ENCODE data around the gene LARGE1. TPM values are rescaled to one million over a fixed set of nuclear protein-coding genes. Genes with fewer than 3 reads are reported as not detected.

The LARGE1 gene
- total RNA-seq, 2 experiments from 2014 or later = 0.58 to 1.1 TPM

- Mint-ChIP-seq H3K36me3 (no peaks in the 10 kb centered on the region), H3K4me3 (no peak overlapping the region)
Measured at GRCh38 chr22:33666279-33666960, 253.9 kb downstream of the LARGE1 start.

GRCh38 chr22:33659448-33659847, 260.8 kb downstream of the LARGE1 start:
- ATAC-seq (no peak), DNase-seq (no peak)
- Mint-ChIP-seq H3K27ac (no peak overlapping the region), H3K9me3 (ENCODE audit: low read depth) (peaks cover 23% of the 10 kb centered on the region), H3K4me1 (no peaks in the 10 kb centered on the region), H3K4me3 (no peak overlapping the region), H3K27me3 (no peaks in the 10 kb centered on the region), H3K36me3 (no peaks in the 10 kb centered on the region)
- CTCF ChIA-PET = no interaction called here

More at GRCh38 chr22:33666279-33666960, 253.9 kb downstream of the LARGE1 start:
- no peak for ATAC-seq
- H3K4me1 Mint-ChIP-seq = no peaks in the 10 kb centered on the region
- no peak overlapping the region for H3K27ac Mint-ChIP-seq
- DNase-seq = no peak
- peaks cover 9% of the 10 kb centered on the region for H3K9me3 Mint-ChIP-seq (ENCODE audit: low read depth)
- CTCF ChIA-PET = no interaction called here
- no peaks in the 10 kb centered on the region for H3K27me3 Mint-ChIP-seq

- Mint-ChIP-seq H3K9me3 (ENCODE audit: low read depth) (peaks cover 18% of the 10 kb centered on the region), H3K4me3 (no peak overlapping the region), H3K27me3 (no peaks in the 10 kb centered on the region), H3K36me3 (no peaks in the 10 kb centered on the region), H3K27ac (no peak overlapping the region), H3K4me1 (no peaks in the 10 kb centered on the region)
- DNase-seq = no peak
- CTCF ChIA-PET = no interaction called here
- no peak for ATAC-seq
Measured at GRCh38 chr22:33658775-33659174, 261.5 kb downstream of the LARGE1 start.

- ATAC-seq (no peak), DNase-seq (no peak)
- H3K36me3 Mint-ChIP-seq = no peaks in the 10 kb centered on the region
- peaks cover 18% of the 10 kb centered on the region for H3K9me3 Mint-ChIP-seq (ENCODE audit: low read depth)
- H3K27ac Mint-ChIP-seq = no peak overlapping the region
- H3K4me1 Mint-ChIP-seq = no peaks in the 10 kb centered on the region
- H3K27me3 Mint-ChIP-seq = no peaks in the 10 kb centered on the region
- CTCF ChIA-PET = no interaction called here
- no peak overlapping the region for H3K4me3 Mint-ChIP-seq
Measured at GRCh38 chr22:33657670-33658069, 262.6 kb downstream of the LARGE1 start.

- ATAC-seq = no peak
- Mint-ChIP-seq H3K4me1 (no peaks in the 10 kb centered on the region), H3K4me3 (no peak overlapping the region), H3K36me3 (no peaks in the 10 kb centered on the region), H3K27ac (no peak overlapping the region), H3K27me3 (no peaks in the 10 kb centered on the region), H3K9me3 (ENCODE audit: low read depth) (peaks cover 18% of the 10 kb centered on the region)
- DNase-seq = no peak
- CTCF ChIA-PET = no interaction called here
Measured at GRCh38 chr22:33656808-33657628, 263.3 kb downstream of the LARGE1 start.

- Mint-ChIP-seq H3K9me3 (ENCODE audit: low read depth) (peaks cover 27% of the 10 kb centered on the region), H3K4me3 (no peak overlapping the region), H3K4me1 (no peaks in the 10 kb centered on the region), H3K27ac (no peak overlapping the region), H3K36me3 (no peaks in the 10 kb centered on the region), H3K27me3 (no peaks in the 10 kb centered on the region)
- CTCF ChIA-PET = no interaction called here
- DNase-seq = no peak
- no peak for ATAC-seq
Measured at GRCh38 chr22:33654173-33654895, 265.9 kb downstream of the LARGE1 start.

GRCh38 chr22:33653532-33654063, 266.7 kb downstream of the LARGE1 start:
- no peaks in the 10 kb centered on the region for H3K27me3 Mint-ChIP-seq
- H3K9me3 Mint-ChIP-seq (ENCODE audit: low read depth) = peaks cover 31% of the 10 kb centered on the region
- CTCF ChIA-PET = no interaction called here
- H3K4me3 Mint-ChIP-seq = no peak overlapping the region
- ATAC-seq = no peak
- no peaks in the 10 kb centered on the region for H3K36me3 Mint-ChIP-seq
- no peaks in the 10 kb centered on the region for H3K4me1 Mint-ChIP-seq
- H3K27ac Mint-ChIP-seq = no peak overlapping the region
- DNase-seq = no peak

GRCh38 chr22:33652615-33653014, 267.7 kb downstream of the LARGE1 start:
- no peak for ATAC-seq
- H3K9me3 Mint-ChIP-seq (ENCODE audit: low read depth) = peaks cover 34% of the 10 kb centered on the region
- no peaks in the 10 kb centered on the region for H3K4me1 Mint-ChIP-seq
- CTCF ChIA-PET = no interaction called here
- no peak overlapping the region for H3K27ac Mint-ChIP-seq
- no peak overlapping the region for H3K4me3 Mint-ChIP-seq
- no peak for DNase-seq
- no peaks in the 10 kb centered on the region for H3K36me3 Mint-ChIP-seq
- H3K27me3 Mint-ChIP-seq = no peaks in the 10 kb centered on the region

- DNase-seq (no peak), ATAC-seq (no peak)
- Mint-ChIP-seq H3K27me3 (no peaks in the 10 kb centered on the region), H3K4me3 (no peak overlapping the region), H3K9me3 (ENCODE audit: low read depth) (peaks cover 27% of the 10 kb centered on the region), H3K36me3 (no peaks in the 10 kb centered on the region), H3K27ac (no peak overlapping the region), H3K4me1 (no peaks in the 10 kb centered on the region)
- CTCF ChIA-PET = no interaction called here
Measured at GRCh38 chr22:33650244-33650643, 270.0 kb downstream of the LARGE1 start.

- H3K4me1 Mint-ChIP-seq = no peaks in the 10 kb centered on the region
- DNase-seq (no peak), ATAC-seq (no peak)
- no peak overlapping the region for H3K27ac Mint-ChIP-seq
- CTCF ChIA-PET = no interaction called here
- H3K36me3 Mint-ChIP-seq = no peaks in the 10 kb centered on the region
- H3K4me3 Mint-ChIP-seq = no peak overlapping the region
- H3K9me3 Mint-ChIP-seq (ENCODE audit: low read depth) = peaks cover 18% of the 10 kb centered on the region
- H3K27me3 Mint-ChIP-seq = no peaks in the 10 kb centered on the region
Measured at GRCh38 chr22:33648478-33648877, 271.8 kb downstream of the LARGE1 start.

- no peak overlapping the region for H3K27ac Mint-ChIP-seq
- peaks cover 11% of the 10 kb centered on the region for H3K9me3 Mint-ChIP-seq (ENCODE audit: low read depth)
- H3K36me3 Mint-ChIP-seq = no peaks in the 10 kb centered on the region
- DNase-seq (no peak), ATAC-seq (no peak)
- H3K4me3 Mint-ChIP-seq = no peak overlapping the region
- CTCF ChIA-PET = no interaction called here
- no peaks in the 10 kb centered on the region for H3K4me1 Mint-ChIP-seq
- H3K27me3 Mint-ChIP-seq = no peaks in the 10 kb centered on the region
Measured at GRCh38 chr22:33640900-33641299, 279.4 kb downstream of the LARGE1 start.

- Mint-ChIP-seq H3K27me3 (no peaks in the 10 kb centered on the region), H3K27ac (no peak overlapping the region), H3K4me1 (no peaks in the 10 kb centered on the region), H3K36me3 (no peaks in the 10 kb centered on the region), H3K9me3 (ENCODE audit: low read depth) (peaks cover 8% of the 10 kb centered on the region), H3K4me3 (no peak overlapping the region)
- CTCF ChIA-PET = no interaction called here
- ATAC-seq (no peak), DNase-seq (no peak)
Measured at GRCh38 chr22:33639588-33640254, 280.6 kb downstream of the LARGE1 start.

GRCh38 chr22:33635766-33636165, 284.5 kb downstream of the LARGE1 start:
- no peaks in the 10 kb centered on the region for H3K36me3 Mint-ChIP-seq
- H3K9me3 Mint-ChIP-seq (ENCODE audit: low read depth) = peaks cover 15% of the 10 kb centered on the region
- CTCF ChIA-PET = no interaction called here
- H3K4me3 Mint-ChIP-seq = no peak overlapping the region
- no peak overlapping the region for H3K27ac Mint-ChIP-seq
- H3K4me1 Mint-ChIP-seq = no peaks in the 10 kb centered on the region
- H3K27me3 Mint-ChIP-seq = no peaks in the 10 kb centered on the region
- DNase-seq (no peak), ATAC-seq (no peak)

Measured in activated CD8-positive, alpha-beta memory T cell treated with anti-CD3 and anti-CD28 coated beads, Interleukin-2, amount 10 ng/mL, durations not matched to agents 7 days and 5 days (primary cell).